Right renal cortex interstitium (tissue), 3 donors: ENCODE results near the gene PKP2. TPM values are rescaled to one million over a fixed set of nuclear protein-coding genes. Genes with fewer than 3 reads are reported as not detected.

Source experiments
- DNase-seq, 3 donors: peaks; one replicate each; pipeline ENCODE4 v3.0.0-alpha.2; 2013; ENCODE audit warnings: low read depth in 3 of 3, low spot score in 2 of 3
- polyA plus RNA-seq, 3 donors: library from polyadenylated mRNA; unstranded; fragments of 120-200 nt; gene quantifications; one replicate each; pipeline ENCODE4 v1.2.1, GENCODE V29; 2013; ENCODE audit not compliant: insufficient read length in 3 of 3

PKP2 gene
- polyA plus RNA-seq: 10 to 100 TPM; 21.2 to 24.1 (median 21.5) TPM

GRCh38 chr12:32896432-32897280 lies at the start of gene PKP2:
TSS of gene PKP2 (minus strand) at chr12:32896777. CDS start at chr12:32896731, 46 bp downstream.
- DNase-seq: peak in 1 of 3 donors; percentile 58

GRCh38 chr12:32944195-32944594 lies 47.6 kb upstream of the PKP2 start:
- no peak for DNase-seq

GRCh38 chr12:32939801-32940200 lies 43.2 kb upstream of the PKP2 start:
- no peak for DNase-seq

GRCh38 chr12:32926963-32927362 lies 30.4 kb upstream of the PKP2 start:
- DNase-seq: no peak

GRCh38 chr12:32926356-32926755 lies 29.8 kb upstream of the PKP2 start:
- DNase-seq: no peak

GRCh38 chr12:32922546-32923297 lies 26.1 kb upstream of the PKP2 start:
- DNase-seq: no peak

GRCh38 chr12:32921397-32921796 lies 24.8 kb upstream of the PKP2 start:
- no peak for DNase-seq

GRCh38 chr12:32920506-32921085 lies 24.0 kb upstream of the PKP2 start:
- no peak for DNase-seq

- peak in 2 of 3 donors; percentile 23 to 33 for DNase-seq
These were observed 22.6 kb upstream of the PKP2 start for GRCh38 chr12:32918890-32919801.

- no peak for DNase-seq
These were observed 20.6 kb upstream of the PKP2 start for GRCh38 chr12:32917094-32917611.

- no peak for DNase-seq
These were observed 11.4 kb upstream of the PKP2 start for GRCh38 chr12:32907898-32908476.

- DNase-seq: no peak
These were observed 10.6 kb upstream of the PKP2 start for GRCh38 chr12:32907166-32907565.

GRCh38 chr12:32906399-32907165 lies 10.0 kb upstream of the PKP2 start:
- DNase-seq: no peak

- DNase-seq: no peak
These were observed 7.2 kb upstream of the PKP2 start for GRCh38 chr12:32903763-32904162.

- DNase-seq: no peak
These were observed 6.7 kb upstream of the PKP2 start for GRCh38 chr12:32903318-32903717.

- DNase-seq: no peak
These were observed 5.9 kb upstream of the PKP2 start for GRCh38 chr12:32902287-32902997.

- DNase-seq: no peak
These were observed 5.0 kb upstream of the PKP2 start for GRCh38 chr12:32901553-32901952.
